ENCODE data around the gene PHACTR2.
"Not testable (repeated sequence)": the region's sequence is repeated elsewhere in the genome, so short reads cannot be mapped to it uniquely, and the experiment has no call there.

Gene PHACTR2

DNA sequence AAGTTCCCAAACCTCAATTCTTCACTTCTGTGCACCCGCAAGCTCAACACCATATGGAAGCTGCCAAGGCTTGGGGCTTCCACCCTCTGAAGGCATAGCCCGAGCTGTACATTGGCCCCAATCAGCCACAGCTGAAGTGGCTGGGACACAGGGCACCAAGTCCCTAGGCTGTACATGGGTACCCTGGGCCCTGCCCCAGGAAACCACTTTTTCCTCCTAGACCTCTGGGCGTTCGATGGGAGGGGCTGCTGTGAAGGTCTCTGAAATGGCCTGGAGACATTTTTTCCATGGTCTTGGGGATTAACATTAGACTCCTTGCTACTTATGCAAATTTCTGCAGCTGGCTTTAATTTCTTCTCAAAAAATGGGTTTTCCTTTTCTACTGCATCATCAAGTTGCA lies 195.8 kb downstream of the PHACTR2 start:
- not testable (repeated sequence) for DNase-seq

DNA sequence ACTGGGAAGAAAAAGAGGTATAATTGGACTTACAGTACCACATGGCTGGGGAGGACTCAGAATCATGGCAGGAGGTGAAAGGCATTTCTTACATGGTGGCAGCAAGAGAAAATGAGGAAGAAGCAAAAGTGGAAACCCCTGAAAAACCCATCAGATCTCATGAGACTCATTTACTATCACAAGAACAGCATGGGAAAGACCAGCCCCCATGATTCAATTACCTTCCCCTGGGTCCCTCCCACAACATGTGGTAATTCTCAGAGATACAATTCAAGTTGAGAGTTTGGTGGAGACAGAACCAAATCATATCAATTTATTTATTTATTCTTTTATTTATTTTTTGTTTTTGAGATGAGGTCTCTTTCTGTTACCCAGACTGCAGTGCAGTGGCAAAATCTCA lies 196.7 kb downstream of the PHACTR2 start:
- not testable (repeated sequence) for DNase-seq

DNA sequence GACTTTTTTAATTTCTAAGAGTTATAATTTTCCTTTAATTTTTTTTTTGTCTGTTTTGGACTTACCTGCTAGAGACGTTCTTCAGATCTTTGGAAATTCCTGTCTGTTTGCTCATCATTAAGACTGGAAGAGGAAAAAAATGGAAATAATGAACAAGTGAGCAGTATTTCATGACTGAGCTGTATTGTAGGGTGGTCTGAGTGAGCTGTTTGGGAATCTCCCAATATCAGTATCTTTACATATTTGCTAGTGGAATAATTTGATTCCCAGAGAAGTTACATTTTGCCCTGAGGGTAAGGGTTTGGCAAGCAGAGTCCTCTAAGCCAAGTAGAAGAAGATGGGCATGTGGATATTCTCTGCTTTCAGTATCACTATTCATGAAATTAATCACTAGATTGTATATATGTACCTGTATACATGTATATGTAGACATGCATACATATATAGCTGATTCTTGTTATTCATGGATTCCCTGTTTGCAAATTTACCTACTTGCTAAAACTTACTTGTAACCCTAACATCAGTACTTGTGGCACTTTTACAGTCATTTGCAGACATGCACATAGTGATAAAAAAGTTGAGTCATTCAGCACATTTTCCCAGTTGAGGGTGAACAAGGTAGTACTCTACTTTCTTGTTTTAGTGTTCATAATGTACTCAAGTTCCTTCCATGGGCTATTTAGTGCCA lies 200.0 kb downstream of the PHACTR2 start:
- DNase-seq, result peak; percentile 50

DNA sequence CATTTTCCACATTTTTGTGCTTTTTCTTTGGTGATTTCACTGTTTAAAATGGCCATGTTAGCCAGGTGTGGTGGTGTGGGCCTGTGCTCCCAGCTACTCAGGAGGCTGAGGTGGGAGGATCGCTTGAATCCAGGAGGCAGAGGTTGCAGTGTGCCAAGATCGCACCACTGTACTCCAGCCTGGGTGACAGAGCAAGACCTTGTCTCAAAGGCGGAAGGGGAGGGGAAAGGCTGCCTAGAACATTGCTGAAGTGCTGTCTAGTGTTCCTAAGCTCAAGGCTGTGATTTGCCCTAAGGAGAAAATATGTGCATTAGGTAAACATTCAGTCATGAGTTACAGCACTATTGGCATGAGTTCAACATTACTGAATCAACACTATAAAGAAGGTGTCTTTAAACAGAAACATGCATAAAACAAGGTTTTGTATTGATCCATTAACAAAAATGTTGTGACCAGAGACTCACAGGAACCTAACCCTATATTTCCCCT lies 200.6 kb downstream of the PHACTR2 start:
- no peak for DNase-seq

DNA sequence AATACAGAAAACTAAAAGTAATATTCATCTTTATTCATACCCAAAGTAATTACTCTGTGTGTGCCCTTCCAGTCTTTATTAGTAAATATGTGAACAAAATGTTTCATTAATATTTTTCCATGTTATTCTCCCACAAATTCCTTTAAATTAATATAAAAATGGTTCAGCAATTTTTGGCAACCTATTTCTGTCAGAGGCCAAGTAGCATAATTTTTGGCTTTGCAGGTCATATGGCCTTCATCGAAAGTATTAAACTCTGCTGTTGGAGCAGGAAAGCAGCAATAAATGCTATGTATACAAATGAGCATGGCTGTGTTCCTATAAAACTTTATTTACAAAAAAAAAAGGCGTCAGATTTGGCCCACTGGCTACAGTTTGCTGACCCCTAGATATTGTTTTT lies 202.6 kb downstream of the PHACTR2 start:
- DNase-seq, result no peak

Data from activated CD4-positive, alpha-beta T cell treated with anti-CD3 and anti-CD28 coated beads, Interleukin-2, Interleukin-6, amounts not matched to agents 100 ng/mL and 50 ng/mL, durations not matched to agents 16 hours and 8 hours (primary cell).